NCI-H128 (cell line): ENCODE measurements around the gene NUP133.
"Not testable (repeated sequence)": the region's sequence is repeated elsewhere in the genome, so short reads cannot be mapped to it uniquely, and the experiment has no call there.

Source experiments
- DNase-seq: peaks from one replicate; lab custom pipeline; 2025; ENCODE audit not compliant: unreplicated experiment; lab: John Stamatoyannopoulos, UW

The NUP133 gene

DNA sequence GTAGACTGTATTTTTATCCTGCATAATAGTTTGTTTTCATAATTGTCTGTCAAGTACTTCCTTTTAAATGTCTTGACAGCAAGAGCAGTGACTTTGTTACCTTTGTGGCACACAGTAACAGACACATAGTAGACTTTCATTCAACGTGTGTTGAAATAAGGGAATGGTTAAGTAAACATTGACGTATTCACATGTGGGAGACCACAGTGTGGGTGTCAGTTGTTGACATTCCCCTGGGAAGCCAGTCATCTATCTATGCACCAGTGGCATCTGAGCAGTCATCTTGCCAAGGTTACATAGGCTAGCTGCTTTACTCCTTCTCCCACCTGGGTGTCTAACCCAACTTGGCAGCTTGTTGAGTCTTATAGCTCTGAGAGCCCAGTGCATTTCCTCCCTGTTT lies 1.4 kb upstream of the NUP133 start:
- no peak for DNase-seq

DNA sequence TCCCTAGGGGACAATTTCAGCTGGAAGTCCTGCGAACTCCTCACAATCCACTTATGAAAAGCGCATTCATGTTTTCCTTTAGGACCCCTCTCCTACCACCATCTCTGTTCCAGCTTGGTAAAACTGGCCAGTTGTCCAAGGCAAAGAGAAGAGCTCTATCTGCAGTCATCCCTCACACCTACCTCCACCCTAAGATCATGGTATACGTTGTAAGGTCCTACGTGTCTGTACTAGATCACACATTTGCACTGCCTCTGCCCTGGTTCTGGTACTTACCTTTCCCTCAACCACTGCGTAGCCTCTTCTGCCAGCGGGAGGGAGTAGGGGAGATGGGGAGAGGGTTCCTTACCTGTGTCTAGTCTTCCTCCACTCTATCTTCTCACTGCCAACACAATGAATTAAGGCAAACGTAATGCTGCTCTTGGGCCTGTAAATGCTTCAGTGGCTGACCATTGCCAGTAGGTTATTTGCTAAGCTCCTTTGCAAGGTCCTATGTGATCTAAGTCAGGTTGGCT lies 739 bp upstream of the NUP133 start:
- no peak for DNase-seq

- no peak for DNase-seq
Measured at GRCh38 chr1:229507502-229507901, 639 bp downstream of the NUP133 start.

- DNase-seq = no peak
Measured at GRCh38 chr1:229506633-229507032, 1.5 kb downstream of the NUP133 start.

DNA sequence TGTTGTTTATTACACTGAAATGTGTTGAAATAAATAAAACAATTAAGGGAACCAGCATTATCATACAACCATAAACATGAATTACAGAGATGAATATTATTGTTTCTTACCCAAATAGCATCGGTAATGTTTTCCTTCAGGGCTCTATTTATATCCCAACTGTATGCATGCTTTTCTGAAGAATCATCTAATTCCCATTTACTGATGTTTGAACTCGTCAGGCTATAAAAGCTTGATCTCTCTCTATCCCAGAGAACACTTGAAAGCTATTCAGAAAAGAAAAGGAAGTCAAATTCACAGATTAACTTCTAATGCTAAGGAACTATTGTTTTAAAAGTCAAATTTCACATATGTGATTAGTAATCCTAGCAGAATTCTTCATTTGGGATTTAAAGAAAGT lies 12.4 kb downstream of the NUP133 start:
- no peak for DNase-seq

DNA sequence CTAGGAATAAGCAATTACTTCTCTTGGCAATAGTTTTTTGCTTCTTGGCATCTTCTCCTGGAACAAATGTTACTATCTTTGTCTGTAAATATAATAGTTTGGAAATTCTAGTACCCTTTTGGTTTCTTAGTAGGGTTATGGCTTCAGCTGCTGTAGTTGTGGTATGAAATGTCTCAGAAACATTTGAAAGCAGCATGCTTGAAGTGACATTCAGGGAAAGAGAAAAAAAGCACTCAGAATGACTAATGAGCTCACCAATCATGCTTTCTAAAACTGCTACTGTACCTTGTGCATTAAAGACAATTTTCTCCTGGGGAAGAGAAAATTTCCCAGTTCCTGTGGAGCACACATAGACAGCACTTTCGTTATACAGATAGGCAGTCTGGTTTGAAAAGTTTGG lies 21.0 kb downstream of the NUP133 start:
- no peak for DNase-seq

GRCh38 chr1:229485318-229485717 lies 22.8 kb downstream of the NUP133 start:
- DNase-seq = no peak

- DNase-seq = no peak
Measured at GRCh38 chr1:229482511-229482910, 25.6 kb downstream of the NUP133 start.

- no peak for DNase-seq
Measured at GRCh38 chr1:229480495-229480894, 27.6 kb downstream of the NUP133 start.

DNA sequence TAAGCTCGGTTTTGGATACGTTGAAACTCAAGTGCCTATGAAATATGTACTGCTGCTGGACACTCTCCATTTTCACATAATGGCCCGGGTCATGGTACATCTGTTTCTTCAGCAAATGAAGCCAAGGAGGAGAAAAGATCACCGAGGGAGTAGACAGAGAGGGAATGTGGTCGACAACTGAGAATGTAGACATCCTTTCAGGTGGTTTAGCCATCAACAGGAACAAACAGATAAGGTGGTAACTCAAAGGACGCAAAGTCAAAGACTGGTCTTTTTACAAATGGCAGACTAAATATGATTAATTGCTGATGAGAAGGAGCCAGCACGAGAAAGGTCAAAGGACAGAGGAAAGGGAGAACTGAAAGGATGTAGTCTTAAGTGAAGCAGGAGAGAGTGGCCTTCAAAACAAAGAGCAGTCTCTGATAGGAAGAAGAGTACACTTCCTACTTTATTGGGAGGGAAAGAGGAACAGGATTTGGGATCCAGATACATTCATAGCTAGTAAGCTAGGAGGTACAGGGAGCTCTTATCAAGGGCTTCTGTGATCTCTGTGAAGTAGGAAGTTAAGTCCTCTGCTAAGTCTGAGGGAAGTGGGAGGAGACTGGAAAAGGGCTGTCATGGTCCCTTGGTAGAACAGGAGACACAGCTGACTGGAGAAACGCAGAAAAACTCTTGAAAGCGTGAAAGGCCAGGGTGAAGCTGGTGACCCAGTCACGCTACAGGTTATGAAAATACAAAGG lies 28.3 kb downstream of the NUP133 start:
- no peak for DNase-seq

GRCh38 chr1:229478852-229479251 lies 29.3 kb downstream of the NUP133 start:
- no peak for DNase-seq

DNA sequence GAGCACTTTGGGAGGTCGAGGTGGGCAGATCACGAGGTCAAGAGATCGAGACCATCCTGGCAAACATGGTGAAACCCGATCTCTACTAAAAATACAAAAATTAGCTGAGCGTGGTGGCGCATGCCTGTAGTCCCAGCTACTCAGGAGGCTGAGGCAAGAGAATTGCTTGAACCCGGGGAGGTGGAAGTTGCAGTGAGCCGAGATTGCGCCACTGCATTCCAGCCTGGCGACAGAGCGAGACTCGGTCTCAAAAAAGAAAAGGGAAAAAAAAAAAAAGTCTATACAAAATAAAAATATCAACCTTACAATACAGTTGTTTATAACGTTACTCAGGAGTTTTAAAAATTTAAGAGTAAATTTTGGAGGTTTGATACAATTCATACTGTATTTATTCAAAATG lies 32.3 kb downstream of the NUP133 start:
- DNase-seq = not testable (repeated sequence)

- no peak for DNase-seq
Measured at GRCh38 chr1:229474509-229474908, 33.6 kb downstream of the NUP133 start.

GRCh38 chr1:229471175-229471574 lies 37.0 kb downstream of the NUP133 start:
- no peak for DNase-seq

DNA sequence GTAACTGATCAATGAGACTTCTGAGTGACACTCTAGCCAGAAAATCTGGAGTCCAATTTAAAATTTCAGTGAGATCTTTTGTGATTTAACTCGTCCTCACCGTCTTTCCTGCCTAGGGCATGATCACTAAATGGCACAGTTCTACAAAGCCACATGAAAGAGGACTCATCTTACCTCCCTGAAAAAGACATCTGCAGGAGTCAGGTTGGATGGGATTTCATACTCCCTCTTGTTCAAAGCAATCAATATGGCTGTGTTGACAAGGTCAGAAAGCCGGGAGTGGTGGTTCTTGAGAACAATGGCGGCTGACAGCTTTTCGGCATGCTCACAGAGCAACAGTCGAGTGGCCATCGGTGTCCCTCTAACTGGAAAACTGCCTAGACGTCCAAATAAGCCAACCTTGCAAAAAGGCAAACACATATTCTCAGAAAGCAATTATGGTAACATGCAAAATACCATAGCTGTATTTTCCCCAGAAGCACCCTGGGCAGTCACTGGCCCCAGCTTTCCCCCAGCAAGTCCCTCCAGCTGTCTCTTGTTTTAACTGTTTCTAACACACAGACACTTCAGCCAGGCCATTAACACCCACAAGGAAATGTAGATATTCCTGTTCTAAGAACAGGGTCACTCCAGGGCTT lies 37.6 kb downstream of the NUP133 start:
- no peak for DNase-seq

GRCh38 chr1:229466887-229467286 lies 41.3 kb downstream of the NUP133 start:
- DNase-seq = no peak

- DNase-seq = no peak
Measured at GRCh38 chr1:229464672-229465071, 43.5 kb downstream of the NUP133 start.

- DNase-seq = no peak
Measured at GRCh38 chr1:229461032-229461668, 47.0 kb downstream of the NUP133 start.

GRCh38 chr1:229459815-229460214 lies 48.3 kb downstream of the NUP133 start:
- DNase-seq = no peak

- no peak for DNase-seq
Measured at GRCh38 chr1:229457436-229457835, 50.7 kb downstream of the NUP133 start.

DNA sequence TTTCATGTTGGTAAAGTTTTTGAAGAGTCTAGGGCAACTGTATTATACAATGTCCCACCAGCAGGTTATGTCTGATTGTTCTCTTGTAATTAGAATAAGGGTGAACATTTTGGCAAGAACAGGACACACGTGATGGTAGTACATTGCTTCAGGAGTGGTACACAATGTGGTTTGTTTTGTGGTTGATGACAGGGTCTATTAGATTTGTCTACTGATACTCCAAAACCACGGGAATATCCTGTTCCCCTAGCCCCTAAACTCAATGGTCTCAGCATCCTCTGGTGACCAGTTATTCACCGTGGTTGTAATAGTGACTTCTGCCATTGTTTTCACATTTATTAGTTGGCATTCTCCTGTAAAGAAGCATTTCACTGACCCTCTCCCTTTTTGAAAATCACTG lies 52.1 kb downstream of the NUP133 start:
- no peak for DNase-seq

GRCh38 chr1:229454056-229454455 lies 54.1 kb downstream of the NUP133 start:
- no peak for DNase-seq
